GM18909 (cell line): ENCODE data around the gene ABCD4.
"Not testable (repeated sequence)": the region's sequence is repeated elsewhere in the genome, so short reads cannot be mapped to it uniquely, and the experiment has no call there.

Source experiments
- ATAC-seq: cut with Tn5 transposase; IDR thresholded peaks from one replicate; pipeline ENCODE4 v1.9.1; 2021; ENCODE audit warnings: mild to moderate bottlenecking; ENCODE audit not compliant: unreplicated experiment, poor library complexity

ABCD4 gene

GRCh38 chr14:74308695-74309094 is 6.0 kb upstream of the ABCD4 start:
- ATAC-seq, result no peak

- peak; percentile 36 for ATAC-seq
Measured at GRCh38 chr14:74302152-74302628, 544 bp downstream of the ABCD4 start.

GRCh38 chr14:74301594-74302151 is 1.1 kb downstream of the ABCD4 start:
- no peak for ATAC-seq

- ATAC-seq, result no peak
Measured at GRCh38 chr14:74299061-74299545, 3.6 kb downstream of the ABCD4 start.

GRCh38 chr14:74297986-74298385 is 4.7 kb downstream of the ABCD4 start:
- no peak for ATAC-seq

- no peak for ATAC-seq
Measured at GRCh38 chr14:74296037-74296467, 6.7 kb downstream of the ABCD4 start.

- no peak for ATAC-seq
Measured at GRCh38 chr14:74293606-74294005, 9.1 kb downstream of the ABCD4 start.

GRCh38 chr14:74292061-74292460 is 10.7 kb downstream of the ABCD4 start:
- no peak for ATAC-seq

- no peak for ATAC-seq
Measured at GRCh38 chr14:74290415-74290814, 12.3 kb downstream of the ABCD4 start.

GRCh38 chr14:74289801-74290200 is 12.9 kb downstream of the ABCD4 start:
- ATAC-seq, result no peak

- no peak for ATAC-seq
Measured at GRCh38 chr14:74286736-74287135, 16.0 kb downstream of the ABCD4 start.

- no peak for ATAC-seq
Measured at GRCh38 chr14:74281069-74281468, 21.7 kb downstream of the ABCD4 start.

GRCh38 chr14:74278080-74278479 is 24.7 kb downstream of the ABCD4 start:
- ATAC-seq, result no peak

GRCh38 chr14:74275241-74275841 is 27.4 kb downstream of the ABCD4 start:
- ATAC-seq, result no peak

- ATAC-seq, result no peak
Measured at GRCh38 chr14:74271365-74271764, 31.4 kb downstream of the ABCD4 start.

- not testable (repeated sequence) for ATAC-seq
Measured at GRCh38 chr14:74270382-74271177, 32.2 kb downstream of the ABCD4 start.

GRCh38 chr14:74267588-74267987 is 35.1 kb downstream of the ABCD4 start:
- ATAC-seq, result no peak

GRCh38 chr14:74265301-74265965 is 37.3 kb downstream of the ABCD4 start:
- ATAC-seq, result no peak

- ATAC-seq, result no peak
Measured at GRCh38 chr14:74263921-74264320, 38.8 kb downstream of the ABCD4 start.

- ATAC-seq, result no peak
Measured at GRCh38 chr14:74263181-74263580, 39.6 kb downstream of the ABCD4 start.

- ATAC-seq, result no peak
Measured at GRCh38 chr14:74262076-74262475, 40.7 kb downstream of the ABCD4 start.
